ENCODE data around the gene TRERF1. TPM values are rescaled to one million over a fixed set of nuclear protein-coding genes. Genes with fewer than 3 reads are reported as not detected.
A peak's percentile ranks its signal among the peaks of the same experiment; 100 is the strongest.

TRERF1 gene
- total and polyA plus RNA-seq, 2 experiments from 2014 or later, result 3.2 to 5.1 TPM

- H3K9me3 ChIP-seq (ENCODE audit: low read depth), result no peaks in the 10 kb centered on the region
- DNase-seq (ENCODE audit: low spot score), result no peak
- no peaks in the 10 kb centered on the region for H4K20me1 ChIP-seq (ENCODE audit: insufficient read depth, poor library complexity, severe bottlenecking)
- no peaks in the 10 kb centered on the region for H3K36me3 ChIP-seq (replicated peaks; ENCODE audit: insufficient read depth, low read depth)
- 96% methylated on average over 4 of the region's 4 CpGs for WGBS (ENCODE audit: low lambda C conversion rate, missing lambda C conversion rate)
- H3K9me2 ChIP-seq (replicated peaks; ENCODE audit: insufficient read depth), result no peaks in the 10 kb centered on the region
- peaks cover 20% of the 10 kb centered on the region for H3K4me1 ChIP-seq (ENCODE audit: insufficient read depth)
- TF ChIP-seq CTCF (IDR thresholded peaks at IDR 0.05; ENCODE audit: poor library complexity) (no peak), EZH2 (IDR thresholded peaks at IDR 0.05; ENCODE audit: borderline replicate concordance) (no peak), EZH2phosphoT487 (IDR thresholded peaks at IDR 0.05; ENCODE audit: low read depth, severe bottlenecking, unreplicated experiment) (no peak)
- H3K27ac ChIP-seq, result peak overlapping the region; percentile 89
- no peaks in the 10 kb centered on the region for H3K27me3 ChIP-seq
- H3K4me3 ChIP-seq, result no peak overlapping the region
- H3K4me2 ChIP-seq, result no peak overlapping the region
- H2AFZ ChIP-seq, result no peak overlapping the region
- no peaks in the 10 kb centered on the region for H3K79me2 ChIP-seq
These were observed 226.3 kb downstream of the TRERF1 start for GRCh38 chr6:42225419-42225818.

GRCh38 chr6:42225029-42225339, 226.7 kb downstream of the TRERF1 start:
- DNase-seq (ENCODE audit: low spot score), result no peak
- peak overlapping the region; percentile 23 for H3K4me2 ChIP-seq

GRCh38 chr6:42224222-42225028, 227.3 kb downstream of the TRERF1 start:
- H3K27me3 ChIP-seq, result no peaks in the 10 kb centered on the region
- H3K9me2 ChIP-seq (replicated peaks; ENCODE audit: insufficient read depth), result no peaks in the 10 kb centered on the region
- no peak overlapping the region for H3K4me3 ChIP-seq
- no peaks in the 10 kb centered on the region for H3K36me3 ChIP-seq (replicated peaks; ENCODE audit: insufficient read depth, low read depth)
- no peaks in the 10 kb centered on the region for H3K9me3 ChIP-seq (ENCODE audit: low read depth)
- no peak overlapping the region for H2AFZ ChIP-seq
- WGBS (ENCODE audit: low lambda C conversion rate, missing lambda C conversion rate), result 72% methylated on average over 12 of the region's 12 CpGs
- H4K20me1 ChIP-seq (ENCODE audit: insufficient read depth, poor library complexity, severe bottlenecking), result no peaks in the 10 kb centered on the region
- TF ChIP-seq EZH2 (IDR thresholded peaks at IDR 0.05; ENCODE audit: borderline replicate concordance) (no peak), EZH2phosphoT487 (IDR thresholded peaks at IDR 0.05; ENCODE audit: low read depth, severe bottlenecking, unreplicated experiment) (no peak), CTCF (IDR thresholded peaks at IDR 0.05; ENCODE audit: poor library complexity) (no peak)
- H3K4me2 ChIP-seq, result peak overlapping the region; percentile 23
- H3K27ac ChIP-seq, result peak overlapping the region; percentile 71
- H3K79me2 ChIP-seq, result no peaks in the 10 kb centered on the region
- H3K4me1 ChIP-seq (ENCODE audit: insufficient read depth), result peaks cover 20% of the 10 kb centered on the region
- DNase-seq (ENCODE audit: low spot score), result peak; percentile 64

More at GRCh38 chr6:42225029-42225339, 226.7 kb downstream of the TRERF1 start:
- Histone ChIP-seq H3K27me3 (no peaks in the 10 kb centered on the region), H3K79me2 (no peaks in the 10 kb centered on the region), H4K20me1 (ENCODE audit: insufficient read depth, poor library complexity, severe bottlenecking) (no peaks in the 10 kb centered on the region), H3K27ac (peak overlapping the region; percentile 71), H3K9me2 (replicated peaks; ENCODE audit: insufficient read depth) (no peaks in the 10 kb centered on the region), H3K36me3 (replicated peaks; ENCODE audit: insufficient read depth, low read depth) (no peaks in the 10 kb centered on the region), H3K4me3 (no peak overlapping the region), H2AFZ (no peak overlapping the region), H3K4me1 (ENCODE audit: insufficient read depth) (peaks cover 20% of the 10 kb centered on the region), H3K9me3 (ENCODE audit: low read depth) (no peaks in the 10 kb centered on the region)
- TF ChIP-seq EZH2phosphoT487 (IDR thresholded peaks at IDR 0.05; ENCODE audit: low read depth, severe bottlenecking, unreplicated experiment), result no peak
- TF ChIP-seq EZH2 (IDR thresholded peaks at IDR 0.05; ENCODE audit: borderline replicate concordance), result no peak
- TF ChIP-seq CTCF (IDR thresholded peaks at IDR 0.05; ENCODE audit: poor library complexity), result no peak
